Tibial artery (tissue), 4 donors: ENCODE measurements around the gene PTP4A2.
"Not testable (repeated sequence)": the region's sequence is repeated elsewhere in the genome, so short reads cannot be mapped to it uniquely, and the experiment has no call there.

Source experiments
- DNase-seq, 2 donors: peaks; one replicate each; pipeline ENCODE4 v3.0.0-alpha.2; 2019
- H3K27ac ChIP-seq, 2 donors: fragments of 200-600 bp; sonication (generic) in 1 of 2; 1 replicate in 1 of 2; 2 replicates in 1 of 2; pipeline ENCODE4 v1.5.1; 2018 to 2019; ENCODE audit warnings: mild to moderate bottlenecking in 1 of 2
- H3K27me3 ChIP-seq, 2 donors: fragments of 200-600 bp; sonication (generic) in 1 of 2; one replicate each; pipeline versions ENCODE4 v1.5.1 to v1.6.0; 2016 to 2019
- H3K36me3 ChIP-seq, 3 donors: fragments of 200-600 bp; sonication (generic) in 2 of 3; one replicate each; pipeline ENCODE4 v1.5.1; 2016 to 2019; ENCODE audit warnings: mild to moderate bottlenecking in 2 of 3
- H3K4me1 ChIP-seq, 4 donors: fragments of 200-600 bp; sonication (generic) in 2 of 4; 1 replicate in 3 of 4; 2 replicates in 1 of 4; pipeline ENCODE4 v1.5.1; 2016 to 2019
- H3K4me3 ChIP-seq, 2 donors: fragments of 200-600 bp; sonication (generic) in 1 of 2; 1 replicate in 1 of 2; 2 replicates in 1 of 2; pipeline ENCODE4 v1.5.1; 2018 to 2019; ENCODE audit warnings: mild to moderate bottlenecking in 2 of 2
- H3K9me3 ChIP-seq, 3 donors: fragments of 200-600 bp; sonication (generic) in 1 of 3; one replicate each; pipeline ENCODE4 v1.5.1; 2016 to 2019
- CTCF ChIP-seq, 2 experiments: fragments of 200-600 bp in 1 of 2; fragments of 450-650 bp in 1 of 2; IDR thresholded peaks; one replicate each; pipeline ENCODE4 v1.5.1; 2017 to 2019; ENCODE audit warnings: antibody characterized with exemption in 2 of 2, mild to moderate bottlenecking in 1 of 2, moderate library complexity in 1 of 2
- intact Hi-C: fragments of 100-400 bp; cut with DNase I; formaldehyde crosslinking; loops from one replicate; pipeline ENCODE4 v1.15.0; 2023; ENCODE audit warnings: low total_unique reads

PTP4A2 gene

GRCh38 chr1:31900790-31901189, 37.4 kb downstream of the PTP4A2 start:
- Histone ChIP-seq H3K27me3 (no peaks in the 10 kb centered on the region), H3K36me3 (peaks cover 7 to 10% (median 9%) of the 10 kb centered on the region in 3 donors), H3K4me3 (no peak overlapping the region), H3K4me1 (peaks cover 0 to 10% (median 0%) of the 10 kb centered on the region in 4 donors), H3K9me3 (no peaks in the 10 kb centered on the region), H3K27ac (no peak overlapping the region)
- intact Hi-C loops: no loop called here
- no peak for TF ChIP-seq CTCF (IDR thresholded peaks at IDR 0.05)
- no peak for DNase-seq

GRCh38 chr1:31897526-31898100, 40.6 kb downstream of the PTP4A2 start:
- Histone ChIP-seq H3K27me3 (no peaks in the 10 kb centered on the region), H3K4me1 (peaks cover 0 to 10% (median 0%) of the 10 kb centered on the region in 4 donors), H3K36me3 (no peaks in the 10 kb centered on the region), H3K27ac (no peak overlapping the region), H3K9me3 (no peaks in the 10 kb centered on the region), H3K4me3 (no peak overlapping the region)
- no peak for TF ChIP-seq CTCF (IDR thresholded peaks at IDR 0.05)
- DNase-seq: no peak
- intact Hi-C loops: no loop called here

GRCh38 chr1:31895474-31896198, 42.5 kb downstream of the PTP4A2 start:
- intact Hi-C loops, H3K27ac ChIP-seq, H3K4me3 ChIP-seq, H3K4me1 ChIP-seq, H3K9me3 ChIP-seq, H3K27me3 ChIP-seq, DNase-seq, H3K36me3 ChIP-seq: not testable (repeated sequence)

- H3K27ac ChIP-seq: no peak overlapping the region
- H3K27me3 ChIP-seq: no peaks in the 10 kb centered on the region
Observed at GRCh38 chr1:31891280-31891679, 46.9 kb downstream of the PTP4A2 start.

GRCh38 chr1:31888291-31888690, 49.9 kb downstream of the PTP4A2 start:
- Histone ChIP-seq H3K27ac (no peak overlapping the region), H3K36me3 (no peaks in the 10 kb centered on the region), H3K27me3 (no peaks in the 10 kb centered on the region), H3K4me3 (no peak overlapping the region), H3K4me1 (no peaks in the 10 kb centered on the region), H3K9me3 (no peaks in the 10 kb centered on the region)
- intact Hi-C loops: no loop called here
- no peak for TF ChIP-seq CTCF (IDR thresholded peaks at IDR 0.05)
- DNase-seq: no peak

More at GRCh38 chr1:31891280-31891679, 46.9 kb downstream of the PTP4A2 start:
- intact Hi-C loops: no loop called here
- H3K36me3 ChIP-seq: no peaks in the 10 kb centered on the region
- H3K4me3 ChIP-seq: no peak overlapping the region
- no peaks in the 10 kb centered on the region for H3K9me3 ChIP-seq
- no peak for DNase-seq
- TF ChIP-seq CTCF (IDR thresholded peaks at IDR 0.05): no peak
- H3K4me1 ChIP-seq: no peaks in the 10 kb centered on the region

GRCh38 chr1:31886866-31887265, 51.3 kb downstream of the PTP4A2 start:
- Histone ChIP-seq H3K27me3 (no peaks in the 10 kb centered on the region), H3K9me3 (no peaks in the 10 kb centered on the region), H3K4me1 (no peaks in the 10 kb centered on the region), H3K27ac (no peak overlapping the region), H3K4me3 (no peak overlapping the region), H3K36me3 (no peaks in the 10 kb centered on the region)
- intact Hi-C loops: no loop called here
- TF ChIP-seq CTCF (IDR thresholded peaks at IDR 0.05): no peak
- DNase-seq: peak in 1 of 2 donors; percentile 30
